Measurements from ENCODE around the gene PSMB11.
"Not testable (repeated sequence)": the region's sequence is repeated elsewhere in the genome, so short reads cannot be mapped to it uniquely, and the experiment has no call there.

PSMB11 gene, protein sequence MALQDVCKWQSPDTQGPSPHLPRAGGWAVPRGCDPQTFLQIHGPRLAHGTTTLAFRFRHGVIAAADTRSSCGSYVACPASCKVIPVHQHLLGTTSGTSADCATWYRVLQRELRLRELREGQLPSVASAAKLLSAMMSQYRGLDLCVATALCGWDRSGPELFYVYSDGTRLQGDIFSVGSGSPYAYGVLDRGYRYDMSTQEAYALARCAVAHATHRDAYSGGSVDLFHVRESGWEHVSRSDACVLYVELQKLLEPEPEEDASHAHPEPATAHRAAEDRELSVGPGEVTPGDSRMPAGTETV

DNA sequence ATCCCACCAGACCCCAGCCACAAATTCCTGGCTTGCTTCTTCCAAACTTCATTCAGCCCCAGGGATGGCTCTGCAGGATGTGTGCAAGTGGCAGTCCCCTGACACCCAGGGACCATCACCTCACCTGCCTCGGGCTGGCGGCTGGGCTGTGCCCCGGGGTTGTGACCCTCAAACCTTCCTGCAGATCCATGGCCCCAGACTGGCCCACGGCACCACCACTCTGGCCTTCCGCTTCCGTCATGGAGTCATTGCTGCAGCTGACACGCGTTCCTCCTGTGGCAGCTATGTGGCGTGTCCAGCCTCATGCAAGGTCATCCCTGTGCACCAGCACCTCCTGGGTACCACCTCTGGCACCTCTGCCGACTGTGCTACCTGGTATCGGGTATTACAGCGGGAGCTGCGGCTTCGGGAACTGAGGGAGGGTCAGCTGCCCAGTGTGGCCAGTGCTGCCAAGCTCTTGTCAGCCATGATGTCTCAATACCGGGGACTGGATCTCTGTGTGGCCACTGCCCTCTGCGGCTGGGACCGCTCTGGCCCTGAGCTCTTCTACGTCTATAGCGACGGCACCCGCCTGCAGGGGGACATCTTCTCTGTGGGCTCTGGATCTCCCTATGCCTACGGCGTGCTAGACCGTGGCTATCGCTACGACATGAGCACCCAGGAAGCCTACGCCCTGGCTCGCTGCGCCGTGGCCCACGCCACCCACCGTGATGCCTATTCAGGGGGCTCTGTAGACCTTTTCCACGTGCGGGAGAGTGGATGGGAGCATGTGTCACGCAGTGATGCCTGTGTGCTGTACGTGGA is at the start of gene PSMB11:
PSMB11 (plus strand) TSS at position 51 of the 804 bp plus-strand sequence; CDS start at position 65, 14 bp downstream.
- DNase-seq = no peak

DNA sequence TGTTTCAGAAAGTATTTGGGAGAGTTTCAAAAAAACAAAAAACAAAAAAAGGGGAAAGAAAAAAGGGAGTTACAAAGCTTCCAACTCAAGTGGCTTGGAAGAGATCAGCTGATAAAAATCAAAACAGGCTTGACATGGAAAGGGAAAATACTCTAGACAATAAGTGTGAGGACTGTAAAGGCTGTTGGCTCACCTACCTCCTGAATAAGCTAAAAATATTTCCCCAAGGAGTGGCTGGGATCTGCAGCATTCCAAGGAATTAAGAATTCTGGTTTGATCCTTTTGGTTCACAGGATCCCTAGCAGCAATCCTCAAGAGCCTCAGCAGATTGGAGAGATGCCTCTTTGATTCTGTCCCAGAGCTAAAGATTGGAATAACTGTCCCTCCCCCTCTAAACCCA is 48.5 kb upstream of the PSMB11 start:
- no peak for DNase-seq

DNA sequence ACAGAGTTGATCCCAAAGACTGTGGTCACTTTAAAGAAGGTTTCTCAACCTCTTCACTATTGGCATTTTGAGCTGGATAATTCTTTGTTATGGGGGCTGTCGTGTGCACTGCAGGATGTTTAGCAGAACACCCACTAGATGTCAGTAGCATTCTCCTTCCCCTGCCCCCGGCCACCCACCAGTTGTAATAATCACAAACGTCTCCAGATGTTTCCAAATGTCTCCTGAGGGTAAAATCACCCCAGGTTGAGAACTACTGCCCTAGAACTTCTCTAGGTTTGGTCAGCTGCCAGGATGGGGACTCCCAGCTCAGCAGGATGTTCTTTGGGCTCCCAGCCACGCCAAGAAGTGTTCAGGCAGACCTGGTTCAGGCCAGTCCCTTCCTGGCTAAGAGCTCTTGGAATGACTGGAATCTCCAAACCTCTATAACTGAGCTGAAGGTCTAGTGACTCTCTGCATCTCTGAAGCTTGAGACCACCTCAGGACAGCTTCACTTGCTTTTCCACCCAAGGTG is 47.2 kb upstream of the PSMB11 start:
- DNase-seq = no peak

DNA sequence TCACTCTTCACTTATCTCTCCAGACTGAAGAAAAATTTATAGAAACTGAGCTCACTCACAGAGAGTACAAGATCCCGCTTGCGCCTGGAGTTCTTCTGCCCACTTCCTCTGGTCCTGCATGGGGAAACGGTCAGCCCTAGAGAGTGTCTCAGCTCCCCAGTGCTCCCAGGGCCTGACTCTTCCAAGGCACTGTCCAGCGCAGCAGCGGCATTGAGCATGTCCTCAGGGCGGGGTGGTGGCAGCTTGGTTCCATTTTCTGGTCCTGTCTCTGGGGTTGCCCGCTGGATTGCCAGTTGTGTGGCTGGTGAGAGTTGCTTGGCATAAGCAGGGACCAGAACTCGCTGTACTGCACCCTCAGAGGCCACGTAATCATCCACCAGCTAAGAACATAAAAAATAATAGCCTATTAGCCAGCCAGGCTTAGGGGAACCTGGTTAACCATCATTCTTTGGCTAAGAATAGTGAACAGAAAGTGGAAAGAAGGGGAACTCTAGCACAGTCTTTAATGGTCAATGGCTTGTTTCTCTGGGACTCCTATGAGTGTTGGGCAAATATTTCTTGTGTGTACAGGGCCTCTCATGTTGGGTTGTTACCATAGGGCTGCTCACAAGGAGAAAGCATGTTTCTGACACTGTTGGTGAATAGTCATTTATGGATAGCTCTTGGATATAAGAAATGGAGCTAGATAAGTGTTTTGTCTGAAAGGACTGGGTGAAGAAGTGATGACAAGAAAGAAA is 46.0 kb upstream of the PSMB11 start:
- DNase-seq = no peak

DNA sequence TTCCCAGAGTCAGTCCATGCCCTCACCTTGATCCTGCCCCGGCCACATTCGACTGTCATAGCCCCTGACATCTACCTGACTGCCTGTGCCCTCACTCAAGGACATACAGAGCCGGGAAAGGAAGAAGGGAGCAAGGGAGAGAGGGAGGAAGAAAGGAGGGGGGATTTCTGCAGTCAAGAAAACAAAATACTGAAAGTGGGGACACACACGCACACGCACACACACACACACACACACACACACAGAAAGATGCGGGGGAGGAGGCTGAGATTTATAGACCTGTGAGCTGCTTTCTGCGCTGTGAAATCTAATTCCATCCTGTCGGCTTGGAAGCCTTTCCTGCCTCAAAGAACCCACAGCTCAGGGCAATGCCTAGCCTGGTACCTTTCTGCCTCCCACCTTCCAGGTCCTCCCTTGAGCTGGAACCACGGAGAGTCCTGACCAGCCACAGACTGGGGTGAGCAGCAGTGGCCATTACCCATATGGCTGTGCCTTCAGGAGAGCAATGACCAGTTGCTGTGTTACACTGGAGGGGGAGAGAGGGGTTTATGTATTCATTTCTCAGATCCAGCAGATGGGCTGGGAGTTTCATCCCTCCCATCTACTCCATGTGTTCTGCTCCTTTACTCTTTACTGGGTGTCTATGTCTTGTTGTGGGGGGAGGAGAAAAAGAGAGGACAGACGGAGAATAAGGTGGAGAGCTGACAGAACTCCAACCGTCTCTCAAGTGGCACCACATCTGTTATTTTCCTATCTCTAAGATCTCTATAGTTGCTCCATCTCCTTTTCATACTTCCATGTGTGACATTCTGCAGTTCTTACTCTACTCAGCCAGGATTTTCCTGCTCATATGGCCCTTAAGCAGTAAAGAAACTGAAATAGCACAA is 45.0 kb upstream of the PSMB11 start:
- no peak for DNase-seq

DNA sequence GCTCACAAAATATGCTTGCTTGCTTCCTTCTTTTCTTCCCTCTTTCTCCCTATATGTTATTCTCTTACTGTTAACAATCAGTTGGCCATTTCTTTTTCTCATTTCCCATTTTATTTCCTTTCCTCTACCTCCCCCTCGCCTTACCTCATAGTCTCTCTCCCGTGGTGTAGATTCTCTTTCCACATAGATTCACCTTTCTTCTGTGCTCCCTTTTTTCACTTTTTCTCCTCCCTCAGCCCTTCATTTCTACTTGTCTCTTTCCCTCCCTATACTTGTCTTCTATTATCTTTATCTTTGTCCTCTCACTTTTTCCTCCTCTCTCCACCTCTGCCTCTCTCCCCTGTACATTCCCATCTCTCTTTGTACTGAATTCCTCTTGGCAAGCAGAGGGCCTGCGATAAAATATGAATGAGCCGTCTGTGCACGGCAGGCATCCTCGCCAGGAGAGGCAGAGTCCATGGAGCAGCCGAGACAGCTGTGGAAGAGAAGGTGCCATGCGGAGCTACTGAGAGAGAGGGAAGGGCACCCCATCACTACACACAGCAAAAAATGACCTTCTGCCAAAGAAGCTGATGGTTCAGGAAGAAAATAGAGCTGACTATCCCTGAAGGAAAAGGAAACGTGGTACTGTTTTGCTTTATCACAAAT is 44.2 kb upstream of the PSMB11 start:
- DNase-seq = no peak

DNA sequence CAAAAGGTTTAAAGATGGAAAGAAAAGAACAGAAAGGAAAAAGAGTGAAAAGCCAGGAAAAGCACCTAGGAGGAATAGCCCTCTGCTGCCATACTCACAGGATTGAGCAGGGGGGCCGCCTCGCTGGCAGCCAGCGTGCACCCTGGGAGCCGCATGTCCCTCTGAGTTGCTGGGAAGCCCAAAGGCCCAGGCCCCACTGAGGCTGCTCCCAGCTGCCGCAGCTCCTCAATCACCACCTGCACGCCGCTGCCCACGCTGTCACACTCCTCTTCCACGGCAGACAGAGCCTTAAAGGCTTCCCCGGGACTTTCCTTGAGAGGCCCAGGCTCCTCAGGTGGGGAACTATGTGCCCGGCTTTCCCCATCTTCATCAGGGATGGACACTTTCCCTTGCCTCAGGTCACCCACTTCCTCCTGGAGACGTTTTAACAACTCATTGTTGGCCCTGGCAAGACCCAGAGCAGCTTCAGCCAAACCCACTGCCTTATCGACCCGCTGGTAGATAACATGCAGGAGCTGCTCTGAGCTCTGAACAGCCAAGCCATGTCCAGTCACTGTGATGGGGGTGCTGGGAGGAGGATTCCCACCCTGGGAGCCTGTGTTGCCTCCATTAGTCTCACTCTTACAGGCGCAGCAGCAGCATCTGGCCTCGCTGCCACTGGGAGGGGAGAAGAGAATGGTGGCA is 43.5 kb upstream of the PSMB11 start:
- DNase-seq = no peak

DNA sequence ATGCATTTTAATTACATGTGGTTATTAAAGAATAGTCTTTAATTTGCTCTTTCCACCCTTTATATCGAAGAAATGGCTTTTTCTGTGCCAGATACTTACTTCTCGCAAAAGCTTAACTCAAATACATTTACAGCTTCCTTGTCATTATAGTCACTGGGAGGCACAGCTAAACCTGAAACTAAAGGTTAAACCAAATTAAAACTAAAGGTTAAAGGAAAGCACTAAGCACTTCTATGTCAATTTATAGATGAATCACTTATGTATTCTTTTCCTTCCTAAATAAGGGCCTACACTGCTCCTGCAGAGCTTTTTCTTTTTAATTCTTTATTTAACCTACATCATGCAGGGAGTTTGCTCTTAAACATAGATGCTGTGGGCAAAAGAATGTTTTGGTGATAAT is 41.2 kb upstream of the PSMB11 start:
- no peak for DNase-seq

DNA sequence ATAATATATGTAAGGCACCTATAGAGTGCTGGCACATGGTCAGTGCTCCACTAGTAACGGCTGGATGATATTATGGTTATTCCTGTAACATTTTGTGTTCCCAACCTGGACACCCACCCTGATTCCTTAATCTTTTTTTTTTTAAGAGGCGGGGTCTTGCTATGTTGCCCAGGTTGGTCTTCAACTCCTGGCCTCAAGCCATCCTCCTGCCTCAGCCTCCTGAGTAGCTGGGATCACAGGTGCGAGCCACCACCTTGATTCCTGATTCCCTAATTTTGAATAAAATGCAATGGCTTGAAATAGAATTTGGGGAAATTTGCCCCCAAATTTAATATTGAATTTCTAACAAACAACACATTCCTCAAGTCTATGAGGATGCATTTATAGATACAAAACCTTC is 39.4 kb upstream of the PSMB11 start:
- DNase-seq = no peak

DNA sequence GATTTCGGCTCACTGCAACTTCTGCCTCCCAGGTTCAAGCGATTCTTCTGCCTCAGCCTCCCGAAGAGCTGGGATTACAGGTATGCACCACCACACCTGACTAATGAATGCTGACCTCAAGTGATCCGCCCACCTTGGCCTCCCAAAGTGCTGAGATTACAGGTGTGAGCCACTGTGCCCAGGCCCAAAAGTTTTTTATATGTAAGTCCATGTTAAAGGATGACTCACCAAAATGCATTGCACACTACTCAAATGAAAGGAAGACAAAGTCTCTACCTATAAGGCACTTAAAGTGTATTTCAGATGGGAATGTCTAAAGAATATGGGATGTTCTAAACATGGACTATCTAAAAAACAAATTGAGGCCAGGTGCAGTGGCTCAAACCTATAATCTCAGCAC is 37.7 kb upstream of the PSMB11 start:
- DNase-seq = not testable (repeated sequence)

DNA sequence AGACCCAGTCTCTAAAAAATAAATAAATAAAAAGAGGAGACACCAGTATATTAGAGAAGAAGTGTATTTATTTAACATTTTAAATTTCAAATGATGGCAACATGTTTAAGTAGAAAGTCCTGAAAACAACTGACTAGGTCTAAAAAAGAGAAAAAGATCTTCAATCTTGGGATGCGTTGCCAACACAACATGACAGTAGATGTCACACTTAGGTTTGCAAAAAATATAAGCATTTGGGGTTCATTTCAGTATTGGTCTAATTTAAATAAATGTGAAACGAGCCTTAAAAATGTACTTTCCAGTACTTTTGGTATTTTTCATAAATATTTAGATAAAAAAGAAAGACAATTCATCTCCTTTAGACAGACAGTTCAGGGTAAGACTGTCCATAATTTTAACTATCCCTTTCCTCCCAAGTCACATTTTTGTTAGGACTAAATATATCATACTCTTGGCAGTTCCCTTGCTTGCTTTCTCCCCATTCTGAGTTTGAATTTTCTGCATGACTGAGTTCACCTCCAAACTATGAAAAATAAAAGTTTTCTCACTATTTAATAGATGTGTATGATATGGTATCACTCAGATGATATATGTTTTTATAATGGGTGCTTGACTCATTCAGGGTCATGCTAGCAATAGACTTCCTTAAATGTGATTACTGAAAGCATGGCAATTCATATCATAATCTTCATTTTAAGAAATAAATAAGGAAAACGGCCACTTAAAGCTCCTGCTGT is 36.4 kb upstream of the PSMB11 start:
- DNase-seq = no peak

DNA sequence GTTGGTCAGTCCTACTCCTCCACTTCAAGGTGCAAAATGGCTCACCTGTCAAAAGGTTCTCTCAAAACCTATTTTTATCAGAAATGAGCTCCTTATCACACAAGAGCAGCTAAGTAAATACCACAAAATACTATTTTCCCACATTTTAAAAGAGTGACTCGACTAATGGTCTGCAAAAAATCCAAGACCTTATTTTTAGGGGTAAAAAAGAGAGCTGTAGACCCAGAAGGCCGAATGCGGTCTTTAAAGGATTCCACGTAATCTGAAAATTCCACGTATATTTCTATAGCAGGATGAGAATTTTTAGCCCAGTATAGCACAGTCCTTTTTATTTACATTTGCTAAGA is 35.9 kb upstream of the PSMB11 start:
- no peak for DNase-seq

DNA sequence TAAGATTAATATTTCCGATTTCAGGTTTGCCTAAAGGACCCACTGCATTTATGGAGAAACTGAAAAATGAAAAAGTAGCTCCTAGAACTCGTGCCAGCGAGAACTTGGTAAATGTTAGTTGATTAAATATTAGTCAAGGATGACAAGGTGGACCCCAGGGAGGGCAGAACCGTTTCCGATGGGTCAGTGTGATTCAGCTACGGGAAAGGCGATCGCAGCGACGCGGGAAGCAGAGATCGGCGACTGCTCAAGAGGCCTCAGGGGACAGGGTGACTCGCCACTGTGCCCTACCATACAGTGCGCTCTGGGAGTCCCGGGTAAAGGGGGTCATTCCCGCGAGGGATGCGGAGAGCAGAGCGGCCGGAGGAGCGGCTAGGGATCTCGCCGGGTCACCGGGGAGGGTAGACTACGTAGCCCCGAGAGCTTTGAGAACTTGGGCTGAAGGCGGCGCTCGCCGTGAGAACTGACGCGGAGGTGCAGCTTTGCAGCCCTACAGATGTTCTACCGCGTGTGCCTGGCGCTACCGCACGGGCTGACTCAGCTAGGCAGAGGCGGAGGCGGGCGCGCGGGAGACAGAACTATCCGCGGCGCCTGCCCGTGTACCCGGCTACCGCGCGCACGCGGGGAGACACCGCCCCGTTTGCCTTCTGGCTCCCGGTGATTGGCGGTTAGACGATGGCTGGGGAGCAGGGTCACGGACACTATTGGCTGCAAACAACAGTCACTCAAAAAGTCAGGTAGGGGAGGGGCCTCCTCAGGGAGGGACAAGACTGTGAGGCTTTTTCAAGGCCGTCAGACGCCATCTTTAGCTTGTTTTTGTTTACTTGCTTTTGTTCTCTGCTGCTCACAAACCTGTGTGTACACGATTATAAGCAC is 35.2 kb upstream of the PSMB11 start:
- DNase-seq = peak; percentile 96

DNA sequence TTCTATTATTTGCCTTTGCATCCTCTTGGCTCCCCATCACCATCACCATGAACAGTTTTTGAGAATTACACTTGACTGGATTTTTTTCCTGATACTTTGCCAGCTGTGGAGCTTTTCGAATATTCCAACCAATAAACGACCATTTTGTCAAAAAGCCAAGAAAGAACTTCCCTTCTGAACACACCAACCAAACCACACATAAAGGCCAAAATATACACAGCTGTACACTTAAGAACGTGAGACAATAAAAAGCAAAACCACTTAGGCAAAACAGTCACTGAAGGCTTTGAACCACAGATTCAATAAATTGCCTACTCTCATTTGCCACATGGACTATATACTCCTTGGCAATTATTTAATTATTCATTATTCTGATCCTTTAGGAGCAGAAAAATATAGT is 33.2 kb upstream of the PSMB11 start:
- no peak for DNase-seq

DNA sequence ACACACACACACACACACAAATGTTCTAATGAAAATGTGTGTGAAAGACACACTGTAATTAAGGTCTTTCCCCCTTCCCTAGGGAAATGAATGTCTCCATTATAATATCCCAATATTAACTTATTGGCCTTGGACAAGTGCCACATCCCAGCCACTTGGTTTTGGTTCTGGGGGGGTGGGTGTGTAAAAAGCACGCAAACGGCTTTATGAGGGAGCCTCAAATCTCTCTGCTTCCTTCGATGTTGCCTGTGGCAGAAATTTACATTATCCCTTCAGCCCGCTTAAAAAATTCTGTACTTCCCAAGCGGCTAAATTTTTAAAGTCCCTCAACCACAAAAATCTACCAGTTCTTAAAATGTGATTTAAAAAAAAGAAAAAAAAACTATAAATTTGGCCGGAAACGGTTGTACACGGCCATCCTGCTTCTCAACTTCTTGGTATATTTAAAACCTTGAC is 32.5 kb upstream of the PSMB11 start:
- DNase-seq = no peak

DNA sequence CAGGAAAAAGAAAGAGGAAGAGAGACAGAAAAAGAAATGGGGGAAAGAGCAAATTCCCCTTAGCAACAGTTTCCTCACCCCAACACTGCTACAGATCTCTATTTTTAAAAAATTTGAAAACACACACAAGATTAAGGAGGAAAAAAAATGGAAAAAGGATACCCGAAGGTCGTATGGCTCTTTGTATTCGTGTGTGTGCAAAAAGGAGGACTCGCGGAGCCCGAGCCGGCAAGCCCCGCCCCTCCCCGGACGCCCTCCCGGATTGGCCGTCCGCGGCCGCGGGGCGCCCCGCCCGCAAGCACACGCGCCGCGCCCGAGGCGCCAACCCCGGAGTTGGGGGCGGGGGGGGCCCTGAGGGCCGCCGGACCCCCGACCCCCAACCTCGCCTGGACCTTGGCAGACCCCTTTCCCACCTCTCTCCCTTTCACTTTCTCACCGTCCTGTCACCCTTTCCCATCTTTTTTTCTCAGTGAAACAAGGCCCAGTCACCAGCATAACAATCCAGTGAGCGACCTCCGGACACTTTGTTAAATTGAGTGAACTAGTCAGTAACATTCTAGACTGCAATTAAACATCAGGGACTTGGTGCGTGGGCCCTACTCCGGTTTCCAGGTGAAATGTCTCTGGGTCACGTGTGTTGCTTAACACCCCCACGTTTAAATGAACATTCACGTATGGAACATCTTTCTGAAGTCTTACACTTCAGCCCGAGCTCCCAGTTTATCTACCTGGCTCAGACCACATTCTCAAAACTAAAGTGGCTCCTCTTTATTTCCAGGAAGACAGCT is 31.9 kb upstream of the PSMB11 start, which contains the start of gene C14orf93:
C14orf93 (minus strand) TSS at position 205 of the 788 bp plus-strand sequence. CDS start 11,120 bp downstream, outside the sequence.
- DNase-seq = peak; percentile 89

DNA sequence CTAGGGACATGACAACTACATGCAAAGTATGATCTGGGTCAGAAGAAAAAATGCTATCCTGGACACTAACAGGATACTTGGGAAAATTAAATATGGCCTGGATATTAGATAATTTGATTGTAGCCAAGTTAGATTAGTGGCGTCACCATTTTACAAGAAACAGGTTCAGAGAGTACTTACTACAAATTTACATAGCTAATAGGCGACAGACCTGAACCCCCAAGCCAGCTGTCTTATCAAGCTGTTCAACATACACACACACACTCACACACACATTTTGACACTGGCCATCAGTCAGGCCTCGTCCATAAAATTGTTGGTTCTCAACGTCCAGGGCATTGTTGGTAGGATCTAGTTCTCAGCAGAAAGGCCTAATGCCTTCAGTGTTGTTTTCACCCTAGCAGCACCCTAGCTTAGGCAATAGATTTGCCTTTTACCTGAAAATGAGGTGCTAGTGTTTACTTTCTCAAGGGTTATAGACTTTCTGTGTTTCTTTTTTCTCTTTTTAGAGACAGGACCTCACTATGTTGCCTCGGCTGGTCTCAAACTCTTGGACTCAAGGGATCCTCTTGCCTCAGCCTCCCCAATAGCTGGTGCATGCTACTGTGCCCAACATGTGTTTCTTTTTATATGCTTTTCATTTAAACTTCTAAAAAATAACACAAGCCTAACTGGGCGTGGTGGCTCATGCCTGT is 28.8 kb upstream of the PSMB11 start:
- DNase-seq = no peak

DNA sequence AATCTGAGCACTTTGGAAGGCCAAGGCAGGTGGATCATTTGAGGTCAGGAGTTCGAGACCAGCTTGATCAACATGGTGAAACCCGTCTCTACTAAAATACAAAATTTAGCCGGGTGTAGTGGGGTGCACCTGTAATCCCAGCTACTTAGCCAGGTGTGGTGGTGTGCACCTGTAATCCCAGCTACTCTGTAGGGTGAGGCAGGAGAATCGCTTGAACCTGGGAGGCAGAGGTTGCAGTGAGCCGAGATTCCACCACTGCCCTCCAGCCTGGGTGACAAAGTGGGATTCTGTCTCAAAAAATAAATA is 28.3 kb upstream of the PSMB11 start:
- not testable (repeated sequence) for DNase-seq

Measured in activated CD8-positive, alpha-beta memory T cell treated with anti-CD3 and anti-CD28 coated beads for 24 hours (primary cell).